H1 (cell line): Measurements from ENCODE around the gene SLC35B2. TPM values are rescaled to one million over a fixed set of nuclear protein-coding genes. Genes with fewer than 3 reads are reported as not detected.

ENCODE experiments used
- CBX5 ChIP-seq: fragments of 300-800, 300-1000 bp; sonication (generic); IDR thresholded peaks from 2 replicates; pipeline ENCODE4 v1.7.1; 2016; ENCODE audit warnings: antibody characterized with exemption, low read length, low read depth
- CEBPB ChIP-seq: IDR thresholded peaks from 2 replicates; pipeline ENCODE4 v1.6.1; 2012; ENCODE audit warnings: low read depth, low read length
- GABPA ChIP-seq: IDR thresholded peaks from 2 replicates; pipeline ENCODE4 v1.6.1; 2011; ENCODE audit warnings: mild to moderate bottlenecking, low read length, moderate library complexity, borderline replicate concordance; ENCODE audit not compliant: insufficient read depth
- JUN ChIP-seq: IDR thresholded peaks from 2 replicates; pipeline ENCODE4 v1.6.1; 2011; ENCODE audit warnings: low read depth, mild to moderate bottlenecking, improper control_type of control experiment, low read length
- MAX ChIP-seq: IDR thresholded peaks from 2 replicates; pipeline ENCODE4 v1.6.1; 2012; ENCODE audit warnings: inconsistent platforms
- RNF2 ChIP-seq: fragments of 200-900, 300-1000 bp; sonication (generic); IDR thresholded peaks from 2 replicates; pipeline ENCODE4 v1.7.1; 2016; ENCODE audit warnings: borderline replicate concordance, low read depth, mild to moderate bottlenecking, antibody characterized with exemption, low read length; ENCODE audit not compliant: poor library complexity, severe bottlenecking; ENCODE audit errors: missing control alignments
- RXRA ChIP-seq: IDR thresholded peaks from 2 replicates; pipeline ENCODE4 v1.6.1; 2011; ENCODE audit warnings: low read depth, mild to moderate bottlenecking, low read length, moderate library complexity; ENCODE audit not compliant: insufficient read depth
- SIRT6 ChIP-seq: IDR thresholded peaks from one replicate; pipeline ENCODE4 v1.7.1; 2012; ENCODE audit warnings: low read length, inconsistent platforms
- SP2 ChIP-seq: IDR thresholded peaks from 2 replicates; pipeline ENCODE4 v1.6.1; 2012; ENCODE audit warnings: mild to moderate bottlenecking, low read length, inconsistent platforms
- polyA plus RNA-seq, 7 experiments: library from polyadenylated mRNA; depleted of rRNA in 3 of 7; stranded (reverse) in 5 of 7; unstranded in 2 of 7; fragments of >200 nt in 5 of 7; fragments of 200-250 nt in 2 of 7; gene quantifications; 1 replicate in 5 of 7; 2 replicates in 1 of 7; 4 replicates in 1 of 7; pipeline versions ENCODE4 v1.2.1 to v1.2.3, GENCODE V29; 2011 to 2013; ENCODE audit warnings: missing spikeins in 2 of 7, mixed read lengths in 2 of 7
- total RNA-seq: library from RNA; stranded (reverse); fragmentation: NEBNext Ultra II Directional; extraction: Animal tissue kit (Norgen Biotek cat#: 25700); gene quantifications from 2 replicates; pipeline ENCODE4 v1.2.1, GENCODE V29; 2021
- TF ChIP-seq, protein P1 (sequence below): fragments of 300-600 bp; sonication (generic); IDR thresholded peaks from 2 replicates; pipeline ENCODE4 v1.7.1; 2012; ENCODE audit warnings: low read length, moderate library complexity, mild to moderate bottlenecking, inconsistent platforms; ENCODE audit not compliant: insufficient replicate concordance

The SLC35B2 gene
- total and polyA plus RNA-seq, 2 of the 8 experiments (the other 6 are each of a cell fraction or from before 2014, with no cell fraction given), result 29.5 to 65.0 TPM

DNA sequence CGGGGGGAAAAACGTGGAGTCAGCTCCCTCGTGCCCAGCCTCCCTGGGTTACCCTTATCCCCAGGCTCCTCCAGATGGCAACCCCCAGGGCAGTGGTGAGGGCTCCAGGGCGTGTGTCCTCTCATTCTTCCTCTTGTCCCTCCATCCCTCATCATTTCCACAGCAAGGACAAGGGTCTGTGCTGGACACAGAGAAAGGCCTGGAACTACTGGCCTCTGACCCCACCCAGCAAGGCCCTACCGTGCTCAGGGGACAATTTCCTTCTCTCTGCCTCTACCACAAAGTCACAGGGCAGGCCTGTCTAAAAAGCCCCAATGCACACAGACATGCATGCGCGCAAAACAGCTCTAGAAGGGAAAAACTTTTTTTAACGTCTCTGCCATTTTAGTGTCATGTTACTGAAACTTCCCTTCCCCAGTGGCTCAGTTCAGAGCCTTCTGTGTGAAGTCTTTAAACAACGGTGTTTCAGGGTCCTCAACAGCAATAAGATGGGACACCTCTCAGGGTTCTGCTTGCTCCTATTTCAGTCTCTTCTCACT, 1.1 kb upstream of the SLC35B2 start (continued):
- TF ChIP-seq, protein P1, sequence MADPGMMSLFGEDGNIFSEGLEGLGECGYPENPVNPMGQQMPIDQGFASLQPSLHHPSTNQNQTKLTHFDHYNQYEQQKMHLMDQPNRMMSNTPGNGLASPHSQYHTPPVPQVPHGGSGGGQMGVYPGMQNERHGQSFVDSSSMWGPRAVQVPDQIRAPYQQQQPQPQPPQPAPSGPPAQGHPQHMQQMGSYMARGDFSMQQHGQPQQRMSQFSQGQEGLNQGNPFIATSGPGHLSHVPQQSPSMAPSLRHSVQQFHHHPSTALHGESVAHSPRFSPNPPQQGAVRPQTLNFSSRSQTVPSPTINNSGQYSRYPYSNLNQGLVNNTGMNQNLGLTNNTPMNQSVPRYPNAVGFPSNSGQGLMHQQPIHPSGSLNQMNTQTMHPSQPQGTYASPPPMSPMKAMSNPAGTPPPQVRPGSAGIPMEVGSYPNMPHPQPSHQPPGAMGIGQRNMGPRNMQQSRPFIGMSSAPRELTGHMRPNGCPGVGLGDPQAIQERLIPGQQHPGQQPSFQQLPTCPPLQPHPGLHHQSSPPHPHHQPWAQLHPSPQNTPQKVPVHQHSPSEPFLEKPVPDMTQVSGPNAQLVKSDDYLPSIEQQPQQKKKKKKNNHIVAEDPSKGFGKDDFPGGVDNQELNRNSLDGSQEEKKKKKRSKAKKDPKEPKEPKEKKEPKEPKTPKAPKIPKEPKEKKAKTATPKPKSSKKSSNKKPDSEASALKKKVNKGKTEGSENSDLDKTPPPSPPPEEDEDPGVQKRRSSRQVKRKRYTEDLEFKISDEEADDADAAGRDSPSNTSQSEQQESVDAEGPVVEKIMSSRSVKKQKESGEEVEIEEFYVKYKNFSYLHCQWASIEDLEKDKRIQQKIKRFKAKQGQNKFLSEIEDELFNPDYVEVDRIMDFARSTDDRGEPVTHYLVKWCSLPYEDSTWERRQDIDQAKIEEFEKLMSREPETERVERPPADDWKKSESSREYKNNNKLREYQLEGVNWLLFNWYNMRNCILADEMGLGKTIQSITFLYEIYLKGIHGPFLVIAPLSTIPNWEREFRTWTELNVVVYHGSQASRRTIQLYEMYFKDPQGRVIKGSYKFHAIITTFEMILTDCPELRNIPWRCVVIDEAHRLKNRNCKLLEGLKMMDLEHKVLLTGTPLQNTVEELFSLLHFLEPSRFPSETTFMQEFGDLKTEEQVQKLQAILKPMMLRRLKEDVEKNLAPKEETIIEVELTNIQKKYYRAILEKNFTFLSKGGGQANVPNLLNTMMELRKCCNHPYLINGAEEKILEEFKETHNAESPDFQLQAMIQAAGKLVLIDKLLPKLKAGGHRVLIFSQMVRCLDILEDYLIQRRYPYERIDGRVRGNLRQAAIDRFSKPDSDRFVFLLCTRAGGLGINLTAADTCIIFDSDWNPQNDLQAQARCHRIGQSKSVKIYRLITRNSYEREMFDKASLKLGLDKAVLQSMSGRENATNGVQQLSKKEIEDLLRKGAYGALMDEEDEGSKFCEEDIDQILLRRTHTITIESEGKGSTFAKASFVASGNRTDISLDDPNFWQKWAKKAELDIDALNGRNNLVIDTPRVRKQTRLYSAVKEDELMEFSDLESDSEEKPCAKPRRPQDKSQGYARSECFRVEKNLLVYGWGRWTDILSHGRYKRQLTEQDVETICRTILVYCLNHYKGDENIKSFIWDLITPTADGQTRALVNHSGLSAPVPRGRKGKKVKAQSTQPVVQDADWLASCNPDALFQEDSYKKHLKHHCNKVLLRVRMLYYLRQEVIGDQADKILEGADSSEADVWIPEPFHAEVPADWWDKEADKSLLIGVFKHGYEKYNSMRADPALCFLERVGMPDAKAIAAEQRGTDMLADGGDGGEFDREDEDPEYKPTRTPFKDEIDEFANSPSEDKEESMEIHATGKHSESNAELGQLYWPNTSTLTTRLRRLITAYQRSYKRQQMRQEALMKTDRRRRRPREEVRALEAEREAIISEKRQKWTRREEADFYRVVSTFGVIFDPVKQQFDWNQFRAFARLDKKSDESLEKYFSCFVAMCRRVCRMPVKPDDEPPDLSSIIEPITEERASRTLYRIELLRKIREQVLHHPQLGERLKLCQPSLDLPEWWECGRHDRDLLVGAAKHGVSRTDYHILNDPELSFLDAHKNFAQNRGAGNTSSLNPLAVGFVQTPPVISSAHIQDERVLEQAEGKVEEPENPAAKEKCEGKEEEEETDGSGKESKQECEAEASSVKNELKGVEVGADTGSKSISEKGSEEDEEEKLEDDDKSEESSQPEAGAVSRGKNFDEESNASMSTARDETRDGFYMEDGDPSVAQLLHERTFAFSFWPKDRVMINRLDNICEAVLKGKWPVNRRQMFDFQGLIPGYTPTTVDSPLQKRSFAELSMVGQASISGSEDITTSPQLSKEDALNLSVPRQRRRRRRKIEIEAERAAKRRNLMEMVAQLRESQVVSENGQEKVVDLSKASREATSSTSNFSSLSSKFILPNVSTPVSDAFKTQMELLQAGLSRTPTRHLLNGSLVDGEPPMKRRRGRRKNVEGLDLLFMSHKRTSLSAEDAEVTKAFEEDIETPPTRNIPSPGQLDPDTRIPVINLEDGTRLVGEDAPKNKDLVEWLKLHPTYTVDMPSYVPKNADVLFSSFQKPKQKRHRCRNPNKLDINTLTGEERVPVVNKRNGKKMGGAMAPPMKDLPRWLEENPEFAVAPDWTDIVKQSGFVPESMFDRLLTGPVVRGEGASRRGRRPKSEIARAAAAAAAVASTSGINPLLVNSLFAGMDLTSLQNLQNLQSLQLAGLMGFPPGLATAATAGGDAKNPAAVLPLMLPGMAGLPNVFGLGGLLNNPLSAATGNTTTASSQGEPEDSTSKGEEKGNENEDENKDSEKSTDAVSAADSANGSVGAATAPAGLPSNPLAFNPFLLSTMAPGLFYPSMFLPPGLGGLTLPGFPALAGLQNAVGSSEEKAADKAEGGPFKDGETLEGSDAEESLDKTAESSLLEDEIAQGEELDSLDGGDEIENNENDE, result no peak
- no peak for TF ChIP-seq RNF2
- TF ChIP-seq CBX5, result no peak
- TF ChIP-seq RXRA, result no peak
- TF ChIP-seq SIRT6, result no peak
- TF ChIP-seq MAX, result no peak
- TF ChIP-seq CEBPB, result no peak
- TF ChIP-seq SP2, result no peak
- no peak for TF ChIP-seq GABPA
- no peak for TF ChIP-seq JUN
